Measurements from ENCODE around the gene GRIN2C. TPM values are rescaled to one million over a fixed set of nuclear protein-coding genes. Genes with fewer than 3 reads are reported as not detected.
A peak's percentile ranks its signal among the peaks of the same experiment; 100 is the strongest.

Gene GRIN2C
- total and polyA plus RNA-seq, 9 of the 15 experiments (the other 6 are each of a cell fraction or from before 2014, with no cell fraction given): under 0.01 to 0.33 (median 0.10) TPM; not detected in 2

- TF ChIP-seq POLR3A (IDR thresholded peaks at IDR 0.05; ENCODE audit: borderline replicate concordance, extremely low read depth, insufficient read depth, insufficient read length) (no peak), SRSF7 (optimal IDR thresholded peaks at IDR 0.05; ENCODE audit: low read depth, low read length) (no peak), MED1 (CRISPR knock-in tag; IDR thresholded peaks at IDR 0.05; ENCODE audit: borderline replicate concordance) (no peak), TEAD4 (IDR thresholded peaks at IDR 0.05; ENCODE audit: low read length) (peak; percentile 58; the same call in 1 of the 2 replicates), TEAD4 (CRISPR knock-in tag; IDR thresholded peaks at IDR 0.05; ENCODE audit: borderline replicate concordance) (no peak), ATF7 (IDR thresholded peaks at IDR 0.05) (peak; percentile 98), DNMT1 (IDR thresholded peaks at IDR 0.05) (no peak), SMAD1 (IDR thresholded peaks at IDR 0.05; ENCODE audit: low read depth, low read length, partially characterized antibody) (no peak), ZNF445 (CRISPR knock-in tag; IDR thresholded peaks at IDR 0.05; ENCODE audit: low read depth) (no peak), MXI1 (IDR thresholded peaks at IDR 0.05; ENCODE audit: low read depth, low read length) (no peak), EZH2 (IDR thresholded peaks at IDR 0.05; ENCODE audit: borderline replicate concordance, low read depth, low read length) (no peak), MAFK (IDR thresholded peaks at IDR 0.05; ENCODE audit: low read length) (no peak), ZBTB43 (CRISPR knock-in tag; IDR thresholded peaks at IDR 0.05) (no peak), HINFP (tag; conservative IDR thresholded peaks at IDR 0.05; ENCODE audit: low read depth) (no peak), ZNF76 (CRISPR knock-in tag; IDR thresholded peaks at IDR 0.05; ENCODE audit: borderline replicate concordance) (no peak), MIER1 (IDR thresholded peaks at IDR 0.05; ENCODE audit: low read depth) (no peak), NRF1 (conservative IDR thresholded peaks at IDR 0.05 in 1 of 2, IDR thresholded peaks at IDR 0.05 in 1 of 2) (peak; percentile 26 to 46; a peak in 2 of 4 replicates), HSF4 (CRISPR knock-in tag; IDR thresholded peaks at IDR 0.05; ENCODE audit: borderline replicate concordance) (no peak), KDM4B (IDR thresholded peaks at IDR 0.05; ENCODE audit: borderline replicate concordance in 2 of 2, low read depth in 1 of 2) (no peak), ZKSCAN1 (IDR thresholded peaks at IDR 0.05; ENCODE audit: low read depth, low read length) (no peak), CBX3 (IDR thresholded peaks at IDR 0.05; ENCODE audit: borderline replicate concordance in 1 of 2, low read length in 2 of 2) (peak in 1 of 2 experiments; percentile 30; a peak in 1 of 3 replicates), KDM2B (CRISPR knock-in tag; IDR thresholded peaks at IDR 0.05) (no peak), E2F4 (CRISPR knock-in tag; IDR thresholded peaks at IDR 0.05; ENCODE audit: low read depth) (no peak), SNAPC5 (CRISPR knock-in tag; IDR thresholded peaks at IDR 0.05) (no peak), TCF3 (CRISPR knock-in tag; IDR thresholded peaks at IDR 0.05) (peak; percentile 63), NFYB (IDR thresholded peaks at IDR 0.05; ENCODE audit: extremely low read depth, insufficient read length) (no peak)
Observed at GRCh38 chr17:74868251-74868907, 8.7 kb upstream of the GRIN2C start (continued).

All from K562 (cell line).